IMR-90 (cell line): ENCODE results near the gene RTBDN. TPM values are rescaled to one million over a fixed set of nuclear protein-coding genes. Genes with fewer than 3 reads are reported as not detected.

Source experiments
- ATAC-seq: fragments of 200-7000 bp; cut with Tn5 transposase; 2 replicates; pipeline ENCODE4 v1.9.1; 2020; ENCODE audit warnings: low read depth, mild to moderate bottlenecking, moderate library complexity
- BruUV-seq: library from RNA; stranded (reverse); fragments of 400-500 nt; replicated peaks from 2 replicates; lab custom pipeline; 2021; lab: Mats Ljungman, UMichigan
- CTCF ChIA-PET: fragments of 300-600 bp; formaldehyde crosslinking; extraction: SDS; loops from one replicate; lab custom pipeline; 2021; ENCODE audit warnings: antibody characterized with exemption; lab: Yijun Ruan, JAX
- POLR2A ChIA-PET: fragments of 300-600 bp; sonication (Branson Sonifier 250); formaldehyde crosslinking; loops from one replicate; lab custom pipeline; 2022; ENCODE audit warnings: antibody characterized with exemption; ENCODE audit not compliant: unreplicated experiment; lab: Charles Lee
- DNase-seq: peaks from one replicate; pipeline ENCODE4 v3.0.0; 2013
- H2AFZ ChIP-seq: replicated peaks from 2 replicates; pipeline ENCODE3; 2013; ENCODE audit warnings: low read length, mild to moderate bottlenecking; ENCODE audit not compliant: poor library complexity
- H2AK5ac ChIP-seq: 2 replicates; pipeline ENCODE4 v1.6.1; 2013; ENCODE audit warnings: low read depth, low read length, inconsistent platforms
- H2AK9ac ChIP-seq: replicated peaks from 2 replicates; pipeline ENCODE3; 2013; ENCODE audit warnings: mild to moderate bottlenecking, low read depth, low read length, moderate library complexity; ENCODE audit not compliant: poor library complexity
- H2BK120ac ChIP-seq: 2 replicates; pipeline ENCODE4 v1.6.1; 2013; ENCODE audit warnings: low read depth, low read length, inconsistent platforms
- H2BK15ac ChIP-seq: 3 replicates; pipeline ENCODE4 v1.6.1; 2013; ENCODE audit warnings: low read depth, low read length, inconsistent platforms
- H2BK20ac ChIP-seq: 2 replicates; pipeline ENCODE4 v1.6.1; 2013; ENCODE audit warnings: low read depth, mild to moderate bottlenecking, inconsistent platforms, low read length, moderate library complexity
- H2BK5ac ChIP-seq: 2 replicates; pipeline ENCODE4 v1.6.1; 2013; ENCODE audit warnings: mild to moderate bottlenecking, low read depth, low read length, inconsistent platforms; ENCODE audit not compliant: poor library complexity, severe bottlenecking
- H3K14ac ChIP-seq: replicated peaks from 2 replicates; pipeline ENCODE4 v1.6.1; 2013; ENCODE audit warnings: low read depth, low read length, inconsistent platforms
- H3K18ac ChIP-seq: 2 replicates; pipeline ENCODE4 v1.6.1; 2013; ENCODE audit warnings: low read depth, low read length, control low read depth
- H3K23ac ChIP-seq: 2 replicates; pipeline ENCODE4 v1.6.1; 2013; ENCODE audit warnings: low read depth, low read length, inconsistent platforms
- H3K27ac ChIP-seq: 2 replicates; pipeline ENCODE4 v1.5.1; 2013; ENCODE audit warnings: mild to moderate bottlenecking, control low read depth, low read length; ENCODE audit not compliant: insufficient read depth
- H3K27me3 ChIP-seq: 2 replicates; pipeline ENCODE4 v1.6.1; 2013; ENCODE audit warnings: low read length; ENCODE audit not compliant: control insufficient read depth, insufficient read depth
- H3K36me3 ChIP-seq: 2 replicates; pipeline ENCODE4 v1.6.1; 2013; ENCODE audit warnings: low read length, mixed read lengths; ENCODE audit not compliant: control insufficient read depth, insufficient read depth
- H3K4ac ChIP-seq: 2 replicates; pipeline ENCODE4 v1.6.1; 2013; ENCODE audit warnings: low read depth, low read length, inconsistent platforms
- H3K4me1 ChIP-seq: 2 replicates; pipeline ENCODE4 v1.6.1; 2013; ENCODE audit warnings: low read length, mixed read lengths; ENCODE audit not compliant: control insufficient read depth, insufficient read depth
- H3K4me2 ChIP-seq: 2 replicates; pipeline ENCODE4 v1.6.1; 2013; ENCODE audit warnings: low read depth, mild to moderate bottlenecking, control low read depth, low read length, moderate library complexity
- H3K4me3 ChIP-seq: 2 replicates; pipeline ENCODE4 v1.5.1; 2013; ENCODE audit warnings: low read depth, mild to moderate bottlenecking, control low read depth, low read length, moderate library complexity; ENCODE audit not compliant: insufficient read depth
- H3K56ac ChIP-seq: 2 replicates; pipeline ENCODE4 v1.6.1; 2013; ENCODE audit warnings: low read length, inconsistent platforms; ENCODE audit not compliant: insufficient read depth; ENCODE audit errors: extremely low read depth
- H3K79me1 ChIP-seq, 2 experiments: 2 replicates each; pipeline ENCODE4 v1.6.1; 2013; ENCODE audit warnings: low read length in 2 of 2, inconsistent platforms in 1 of 2, low read depth in 1 of 2
- H3K9ac ChIP-seq: 2 replicates; pipeline ENCODE4 v1.6.1; 2013; ENCODE audit warnings: low read depth, low read length, control low read depth
- H3K9me1 ChIP-seq: 2 replicates; pipeline ENCODE4 v1.6.1; 2013; ENCODE audit warnings: low read length, inconsistent platforms; ENCODE audit not compliant: insufficient read depth
- H3K9me3 ChIP-seq: 2 replicates; pipeline ENCODE4 v1.6.1; 2013; ENCODE audit warnings: low read length; ENCODE audit not compliant: control insufficient read depth, insufficient read depth
- H4K20me1 ChIP-seq: 2 replicates; pipeline ENCODE4 v1.6.1; 2013; ENCODE audit warnings: low read length, inconsistent platforms; ENCODE audit not compliant: insufficient read depth
- H4K5ac ChIP-seq: 2 replicates; pipeline ENCODE4 v1.6.1; 2013; ENCODE audit warnings: mild to moderate bottlenecking, low read depth, low read length, control low read depth
- H4K8ac ChIP-seq, 2 experiments: 2 replicates each; pipeline ENCODE4 v1.6.1; 2013; ENCODE audit warnings: low read depth in 2 of 2, low read length in 2 of 2, control low read depth in 1 of 2, inconsistent platforms in 1 of 2
- H4K91ac ChIP-seq: 2 replicates; pipeline ENCODE4 v1.6.1; 2013; ENCODE audit warnings: low read depth, low read length, inconsistent platforms; ENCODE audit not compliant: insufficient read depth
- BHLHE40 ChIP-seq: fragments of 150-350 bp; IDR thresholded peaks from 2 replicates; pipeline ENCODE4 v1.6.1; 2016; ENCODE audit warnings: mild to moderate bottlenecking, low read depth, low read length
- CHD1 ChIP-seq: IDR thresholded peaks from 2 replicates; pipeline ENCODE4 v1.6.1; 2012; ENCODE audit warnings: low read depth, low read length, improper control_type of control experiment
- CTCF ChIP-seq: conservative IDR thresholded peaks from 2 replicates; pipeline ENCODE4 v1.5.1; 2012; ENCODE audit warnings: mild to moderate bottlenecking, low read depth, low read length, improper control_type of control experiment
- ELK1 ChIP-seq: fragments of 150-350 bp; IDR thresholded peaks from 2 replicates; pipeline ENCODE4 v1.6.1; 2016; ENCODE audit warnings: low read depth, mild to moderate bottlenecking, low read length, moderate library complexity, borderline replicate concordance
- FOS ChIP-seq: fragments of 150-350 bp; IDR thresholded peaks from 2 replicates; pipeline ENCODE4 v1.6.1; 2016; ENCODE audit warnings: low read depth, low read length
- MAFK ChIP-seq: IDR thresholded peaks from 2 replicates; pipeline ENCODE4 v1.6.1; 2012; ENCODE audit warnings: low read depth, low read length, improper control_type of control experiment
- MAZ ChIP-seq: IDR thresholded peaks from 2 replicates; pipeline ENCODE4 v1.6.1; 2012; ENCODE audit warnings: low read depth, mild to moderate bottlenecking, low read length, improper control_type of control experiment, moderate library complexity, borderline replicate concordance
- MXI1 ChIP-seq: IDR thresholded peaks from 2 replicates; pipeline ENCODE4 v1.6.1; 2012; ENCODE audit warnings: low read depth, mild to moderate bottlenecking, low read length, moderate library complexity, borderline replicate concordance
- POLR2A ChIP-seq: IDR thresholded peaks from 2 replicates; pipeline ENCODE4 v1.6.1; 2012; ENCODE audit warnings: mild to moderate bottlenecking, low read depth, low read length
- RAD21 ChIP-seq: IDR thresholded peaks from 2 replicates; pipeline ENCODE4 v1.6.1; 2012; ENCODE audit warnings: low read length, improper control_type of control experiment
- RCOR1 ChIP-seq: IDR thresholded peaks from 2 replicates; pipeline ENCODE4 v1.6.1; 2012; ENCODE audit warnings: mild to moderate bottlenecking, low read length, improper control_type of control experiment; ENCODE audit not compliant: insufficient replicate concordance
- RFX5 ChIP-seq: IDR thresholded peaks from 2 replicates; pipeline ENCODE4 v1.8.0; 2012; ENCODE audit warnings: low read depth, mild to moderate bottlenecking, low read length, moderate library complexity
- SMC3 ChIP-seq: fragments of 150-350 bp; IDR thresholded peaks from 2 replicates; pipeline ENCODE4 v1.6.1; 2016; ENCODE audit warnings: low read depth, mild to moderate bottlenecking, antibody characterized with exemption, low read length, moderate library complexity
- USF2 ChIP-seq: fragments of 150-350 bp; IDR thresholded peaks from 2 replicates; pipeline ENCODE4 v1.6.1; 2017; ENCODE audit warnings: mild to moderate bottlenecking, antibody characterized with exemption, low read length, low read depth
- whole genome bisulfite sequencing, 2 experiments: methylation state at CpG; one replicate each; pipeline versions ENCODE4 v1.1.5 to v1.1.7; 2013; ENCODE audit warnings: missing lambda C conversion rate in 2 of 2; ENCODE audit not compliant: insufficient read length in 1 of 2; ENCODE audit errors: extremely low coverage in 2 of 2; 5-methylcytosine and 5-hydroxymethylcytosine counted together
- dilution Hi-C: fragments of 300-500 bp; cut with HindIII; formaldehyde crosslinking; loops from one replicate; pipeline ENCODE4 v1.14.3; 2018; ENCODE audit warnings: low sequenced_read_pairs; ENCODE audit not compliant: unreplicated experiment
- in situ Hi-C: fragments of 300-500 bp; cut with MboI; formaldehyde crosslinking; loops from 3 replicates; pipeline ENCODE4 v1.14.3; 2019; ENCODE audit warnings: low sequenced_read_pairs, inconsistent platforms, mixed read lengths
- intact Hi-C: fragments of 100-400 bp; cut with micrococcal nuclease; formaldehyde crosslinking; loops from 2 replicates; pipeline ENCODE4 v1.10.0; 2022
- polyA plus RNA-seq, 3 experiments: library from polyadenylated mRNA; depleted of rRNA; stranded (reverse); fragments of >200 nt; gene quantifications; 2 replicates each; pipeline ENCODE4 v1.2.3, GENCODE V29; 2012; ENCODE audit warnings: low replicate concordance in 1 of 3
- total RNA-seq: library from RNA; depleted of rRNA; stranded (reverse); fragments of >200 nt; gene quantifications from 2 replicates; pipeline ENCODE4 v1.2.3, GENCODE V29; 2012

RTBDN gene
- total and polyA plus RNA-seq, 2 of the 4 experiments (the other 2 are of a cell fraction), result 0.07 TPM; not detected in 1

- Histone ChIP-seq H4K20me1 (no peaks in the 10 kb centered on the region), H2BK5ac (no peak overlapping the region), H2AK5ac (no peak overlapping the region), H3K23ac (no peak overlapping the region), H2AFZ (no peak overlapping the region), H3K56ac (no peak overlapping the region), H3K79me1 (no peaks in the 10 kb centered on the region), H3K4me3 (no peak overlapping the region), H3K36me3 (no peaks in the 10 kb centered on the region), H3K27me3 (peaks cover 7% of the 10 kb centered on the region), H3K4ac (no peak overlapping the region), H2BK15ac (no peak overlapping the region), H2AK9ac (no peak overlapping the region), H3K4me1 (no peaks in the 10 kb centered on the region), H2BK20ac (no peak overlapping the region), H3K27ac (no peak overlapping the region), H3K4me2 (no peak overlapping the region), H4K91ac (no peak overlapping the region), H4K8ac (no peak overlapping the region), H3K18ac (no peak overlapping the region), H3K14ac (no peak overlapping the region), H3K9me3 (no peaks in the 10 kb centered on the region), H3K9ac (no peak overlapping the region), H4K5ac (no peak overlapping the region), H2BK120ac (no peak overlapping the region), H3K9me1 (0 out of 2 replicates have a peak, but pooled peaks cover 4% of the 10 kb centered on the region)
- ATAC-seq (no peak), DNase-seq (no peak)
- dilution Hi-C loops (no loop called here), intact Hi-C loops (no loop called here), in situ Hi-C loops (no loop called here)
- CTCF ChIA-PET, result no interaction called here
- BruUV-seq, result no TSS peak
- POLR2A ChIA-PET, result interaction anchor here (0.6 kb wide), 1 partner anchor 83 kb away, joined by 3 read pairs; no protein-coding TSS in a partner anchor
- 91% methylated on average over 15 of the region's 34 CpGs; no CpG with 5 or more reads in 1 of the 2 experiments for WGBS, 2 experiments
- no peak for TF ChIP-seq RCOR1
- no peak for TF ChIP-seq USF2
- no peak for TF ChIP-seq CHD1
- no peak for TF ChIP-seq ELK1
- no peak for TF ChIP-seq RFX5
- no peak for TF ChIP-seq CTCF
- no peak for TF ChIP-seq MXI1
- TF ChIP-seq BHLHE40, result no peak
- no peak for TF ChIP-seq MAZ
- TF ChIP-seq SMC3, result no peak
- no peak for TF ChIP-seq FOS
- no peak for TF ChIP-seq POLR2A
- no peak for TF ChIP-seq MAFK
- no peak for TF ChIP-seq RAD21
Observed at GRCh38 chr19:12864721-12865715, 30.6 kb upstream of the RTBDN start.
